ENCODE measurements around the gene FKBP6. TPM values are rescaled to one million over a fixed set of nuclear protein-coding genes. Genes with fewer than 3 reads are reported as not detected.

Gene FKBP6
- total RNA-seq, 1 donor from 2014 or later, result not detected

DNA sequence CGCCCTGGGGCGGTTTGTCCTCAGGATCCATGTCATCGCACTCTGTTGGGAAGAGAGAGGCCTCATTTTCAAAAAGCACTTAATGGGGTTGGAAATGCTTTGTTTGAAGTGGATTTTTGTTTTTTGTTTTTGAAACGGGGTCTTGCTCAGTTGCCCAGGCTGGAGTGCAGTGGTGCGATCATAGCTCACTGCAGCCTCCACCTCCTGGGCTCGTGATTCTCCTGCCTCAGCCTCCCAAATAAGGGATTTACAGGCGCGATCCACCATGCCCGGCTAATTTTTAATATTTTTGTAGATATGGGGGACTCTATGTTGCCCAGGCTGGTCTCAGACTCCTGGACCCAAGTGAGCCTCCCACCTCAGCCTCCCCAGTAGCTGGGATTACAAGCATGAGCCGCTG lies 735 bp downstream of the FKBP6 start:
- H3K36me3 Mint-ChIP-seq, result no peaks in the 10 kb centered on the region
- DNase-seq (ENCODE audit: low spot score in 2 of 2, unreplicated experiment in 2 of 2), result no peak
- TF ChIP-seq CTCF (IDR thresholded peaks at IDR 0.05; ENCODE audit: unreplicated experiment), result no peak
- H3K27me3 Mint-ChIP-seq (ENCODE audit: low read depth), result no peaks in the 10 kb centered on the region
- H3K9me3 Mint-ChIP-seq, result no peaks in the 10 kb centered on the region
- peaks cover 12% of the 10 kb centered on the region for H3K4me1 Mint-ChIP-seq
- no peak overlapping the region for H3K4me3 Mint-ChIP-seq
- no peak overlapping the region for H3K27ac Mint-ChIP-seq

DNA sequence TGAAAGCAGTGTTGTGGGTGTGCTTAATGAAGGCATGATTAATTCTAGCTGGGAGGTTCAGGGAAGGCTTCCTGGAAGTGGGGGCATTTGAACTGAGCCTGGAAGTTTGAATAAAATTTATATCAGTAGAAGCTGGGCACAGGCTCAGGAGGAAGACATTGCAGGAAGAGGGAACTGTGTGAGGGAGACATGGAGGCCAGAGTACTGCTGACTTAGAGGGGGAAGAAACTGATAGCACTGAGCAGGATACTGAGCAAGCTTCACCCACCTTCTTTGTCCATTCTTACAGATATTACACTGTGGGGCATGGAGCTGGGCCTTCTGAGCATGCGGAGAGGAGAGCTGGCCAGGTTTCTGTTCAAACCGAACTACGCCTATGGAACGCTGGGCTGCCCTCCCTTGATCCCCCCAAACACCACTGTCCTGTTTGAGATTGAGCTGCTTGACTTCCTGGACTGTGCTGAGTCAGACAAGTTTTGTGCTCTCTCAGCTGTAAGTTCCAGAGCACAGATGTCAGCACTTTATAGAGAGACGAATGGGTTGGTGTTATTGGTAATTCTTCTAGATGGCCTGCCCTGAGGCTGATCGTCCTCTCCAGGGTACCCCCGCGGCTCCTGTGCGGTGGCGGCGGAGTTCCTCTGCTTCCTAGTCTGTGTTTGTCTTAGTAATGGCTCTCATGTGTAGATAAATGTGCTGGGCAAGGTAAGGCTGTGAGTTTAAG lies 2.1 kb downstream of the FKBP6 start:
- Mint-ChIP-seq H3K27me3 (ENCODE audit: low read depth) (no peaks in the 10 kb centered on the region), H3K4me3 (no peak overlapping the region), H3K9me3 (no peaks in the 10 kb centered on the region), H3K36me3 (no peaks in the 10 kb centered on the region), H3K27ac (peak overlapping the region; percentile 51), H3K4me1 (peaks cover 13% of the 10 kb centered on the region)
- no peak for TF ChIP-seq CTCF (IDR thresholded peaks at IDR 0.05; ENCODE audit: unreplicated experiment)
- no peak for DNase-seq (ENCODE audit: low spot score in 2 of 2, unreplicated experiment in 2 of 2)

DNA sequence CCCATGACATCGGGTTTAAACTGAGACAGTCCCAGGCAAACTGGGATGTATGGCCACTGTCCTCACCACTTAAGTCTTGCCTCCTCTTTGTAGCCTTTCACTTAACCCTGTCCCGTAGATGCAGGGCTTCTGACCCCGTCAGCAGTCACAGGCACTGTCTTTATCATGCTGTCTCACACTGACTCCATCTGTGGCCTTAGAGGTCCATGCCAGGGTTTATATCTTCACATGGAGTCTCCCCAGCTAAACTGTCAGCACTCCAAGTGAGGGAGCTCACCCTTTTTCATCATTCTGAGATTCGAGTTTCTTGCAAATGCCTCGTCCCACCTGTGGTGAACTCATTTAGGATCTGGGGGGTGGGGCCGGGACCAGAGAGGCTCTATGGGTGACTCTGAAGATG lies 2.8 kb downstream of the FKBP6 start:
- Mint-ChIP-seq H3K27ac (no peak overlapping the region), H3K4me3 (no peak overlapping the region), H3K9me3 (no peaks in the 10 kb centered on the region), H3K36me3 (no peaks in the 10 kb centered on the region), H3K27me3 (ENCODE audit: low read depth) (no peaks in the 10 kb centered on the region), H3K4me1 (peaks cover 15% of the 10 kb centered on the region)
- DNase-seq (ENCODE audit: low spot score in 2 of 2, unreplicated experiment in 2 of 2), result no peak
- TF ChIP-seq CTCF (IDR thresholded peaks at IDR 0.05; ENCODE audit: unreplicated experiment), result no peak

DNA sequence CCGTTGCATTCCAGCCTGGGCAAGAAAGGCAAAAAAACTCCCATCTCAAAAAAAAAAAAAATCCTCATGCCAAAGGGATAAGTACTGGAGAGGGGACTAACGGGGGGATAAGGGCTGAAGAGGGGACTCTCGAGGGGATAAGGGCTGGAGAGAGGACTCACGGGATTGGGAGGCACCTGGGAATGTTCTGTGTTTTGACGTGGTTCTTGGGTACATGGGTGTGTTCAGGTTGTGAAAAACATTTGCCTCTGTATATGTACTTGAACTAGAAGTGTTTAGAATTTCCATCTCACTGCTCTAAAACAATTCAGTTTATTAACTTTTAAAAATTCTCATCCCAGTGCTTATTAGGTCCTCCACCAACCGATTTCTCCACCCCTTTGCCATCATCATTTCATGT lies 4.5 kb downstream of the FKBP6 start:
- no peak for TF ChIP-seq CTCF (IDR thresholded peaks at IDR 0.05; ENCODE audit: unreplicated experiment)
- Mint-ChIP-seq H3K4me1 (peaks cover 20% of the 10 kb centered on the region), H3K4me3 (no peak overlapping the region), H3K9me3 (no peaks in the 10 kb centered on the region), H3K36me3 (no peaks in the 10 kb centered on the region), H3K27me3 (ENCODE audit: low read depth) (no peaks in the 10 kb centered on the region), H3K27ac (no peak overlapping the region)
- DNase-seq (ENCODE audit: low spot score in 2 of 2, unreplicated experiment in 2 of 2), result no peak

DNA sequence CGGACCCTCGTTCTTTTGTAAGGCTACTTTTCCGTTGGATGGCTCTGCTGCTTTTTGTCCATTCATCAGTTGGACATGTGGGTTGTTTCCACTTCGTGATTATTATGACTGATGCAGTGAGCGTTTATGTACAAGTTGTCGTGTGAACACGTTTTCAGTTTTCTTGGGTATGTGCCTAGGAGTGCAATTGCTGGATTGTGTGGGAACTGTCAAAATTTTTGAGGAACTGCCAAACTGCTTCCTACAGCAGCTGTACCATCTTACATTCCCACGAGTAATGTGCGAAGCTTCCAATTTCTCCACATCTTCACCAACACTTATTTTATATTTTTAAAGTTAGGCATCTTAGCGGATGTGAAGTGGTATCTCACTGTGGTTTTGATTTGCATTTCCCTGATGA lies 10.4 kb downstream of the FKBP6 start:
- H3K27ac Mint-ChIP-seq, result no peak overlapping the region
- no peaks in the 10 kb centered on the region for H3K9me3 Mint-ChIP-seq
- no peak overlapping the region for H3K4me3 Mint-ChIP-seq
- H3K27me3 Mint-ChIP-seq (ENCODE audit: low read depth), result no peaks in the 10 kb centered on the region
- no peak for DNase-seq (ENCODE audit: low spot score in 2 of 2, unreplicated experiment in 2 of 2)
- H3K4me1 Mint-ChIP-seq, result peaks cover 22% of the 10 kb centered on the region
- TF ChIP-seq CTCF (IDR thresholded peaks at IDR 0.05; ENCODE audit: unreplicated experiment), result no peak
- H3K36me3 Mint-ChIP-seq, result no peaks in the 10 kb centered on the region
